Measurements from ENCODE around the gene DAB1. TPM values are rescaled to one million over a fixed set of nuclear protein-coding genes. Genes with fewer than 3 reads are reported as not detected.
"Not testable (repeated sequence)": the region's sequence is repeated elsewhere in the genome, so short reads cannot be mapped to it uniquely, and the experiment has no call there.

The DAB1 gene
- total RNA-seq, 1 donor from 2014 or later: not detected

GRCh38 chr1:57357462-57357861 is 66.4 kb downstream of the DAB1 start:
- no peak for DNase-seq

DNA sequence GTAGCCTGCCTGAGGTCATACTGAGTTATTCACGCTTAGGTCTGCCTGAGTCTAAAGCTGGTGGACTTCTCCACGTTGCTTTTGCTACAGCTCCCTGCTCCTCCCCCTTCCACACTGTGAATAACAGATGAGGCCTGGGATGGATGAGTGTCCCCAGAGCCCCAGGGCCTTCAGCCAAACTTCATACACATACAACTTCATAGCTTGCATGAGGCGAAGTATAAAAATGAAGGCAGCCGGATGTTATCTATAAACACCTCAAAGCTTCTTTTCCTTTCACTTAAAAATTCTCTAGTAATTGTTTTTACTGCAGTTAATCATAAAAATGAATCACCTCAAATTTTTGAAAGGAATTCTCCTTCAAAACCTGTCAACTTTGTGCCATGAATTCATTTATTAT is 70.2 kb downstream of the DAB1 start:
- DNase-seq: no peak

GRCh38 chr1:57350610-57351009 is 73.2 kb downstream of the DAB1 start:
- no peak for DNase-seq

DNA sequence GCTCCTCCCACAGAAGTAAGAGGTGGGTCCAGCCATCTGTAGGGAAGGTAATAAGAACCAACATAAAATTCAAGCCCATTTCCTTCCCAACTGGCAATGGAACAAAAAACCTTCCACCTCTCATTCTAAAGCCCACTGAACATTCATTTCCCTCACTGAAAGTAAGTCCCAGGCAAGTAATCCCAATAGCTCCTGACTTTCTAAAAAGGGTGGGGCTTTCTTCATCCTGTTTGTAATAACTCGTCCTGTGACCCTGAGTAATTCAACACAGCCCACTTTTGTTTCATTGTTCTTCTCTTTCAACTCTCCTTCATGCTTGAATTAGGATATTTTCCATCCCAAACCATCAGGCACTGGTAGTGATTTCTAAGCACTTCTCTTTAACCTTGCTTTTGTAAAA is 74.9 kb downstream of the DAB1 start:
- no peak for DNase-seq

DNA sequence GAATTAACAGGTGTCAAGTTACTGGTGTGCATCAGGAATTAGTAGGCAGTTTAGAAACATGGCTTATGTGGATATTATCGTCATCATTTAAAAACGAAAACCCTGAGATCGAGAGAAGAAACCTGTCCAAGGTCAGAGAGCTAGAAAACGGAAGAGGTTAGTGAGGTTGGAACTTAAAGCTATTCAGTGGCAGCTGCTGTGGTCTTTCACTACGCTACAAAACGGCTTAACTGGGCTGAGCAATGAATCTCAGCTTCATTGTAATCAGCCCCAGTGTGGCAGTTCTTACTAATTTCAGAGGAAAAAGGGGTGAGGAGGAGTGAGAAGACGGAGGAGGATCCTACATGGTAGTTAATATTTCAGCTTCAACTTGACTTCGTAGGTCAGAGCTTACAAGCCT is 77.9 kb downstream of the DAB1 start:
- DNase-seq: no peak

GRCh38 chr1:57344265-57344664 is 79.6 kb downstream of the DAB1 start:
- no peak for DNase-seq

DNA sequence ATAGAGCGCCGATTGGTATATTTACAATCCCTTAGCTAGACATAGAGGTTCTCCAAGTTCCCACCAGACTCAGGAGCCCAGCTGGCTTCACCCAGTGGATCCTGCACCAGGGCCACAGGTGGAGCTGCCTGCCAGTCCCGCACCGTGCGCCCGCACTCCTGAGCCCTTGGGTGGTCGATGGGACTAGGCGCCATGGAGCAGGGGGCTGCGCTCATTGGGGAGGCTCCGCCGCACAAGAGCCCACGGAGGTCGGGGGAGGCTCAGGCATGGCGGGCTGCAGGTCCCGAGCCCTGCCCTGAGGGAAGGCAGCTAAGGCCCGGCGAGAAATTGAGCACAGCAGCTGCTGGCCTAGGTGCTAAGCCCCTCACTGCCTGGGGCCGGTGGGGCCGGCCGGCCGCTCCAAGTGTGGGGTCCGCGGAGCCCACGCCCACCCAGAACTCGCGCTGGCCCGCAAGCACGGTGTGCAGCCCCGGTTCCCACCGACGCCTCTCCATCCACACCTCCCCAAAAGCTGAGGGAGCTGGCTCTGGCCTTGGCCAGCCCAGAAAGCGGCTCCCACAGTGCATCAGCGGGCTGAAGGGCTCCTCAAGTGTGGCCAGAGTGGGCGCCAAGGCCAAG is 80.5 kb downstream of the DAB1 start:
- DNase-seq: not testable (repeated sequence)

DNA sequence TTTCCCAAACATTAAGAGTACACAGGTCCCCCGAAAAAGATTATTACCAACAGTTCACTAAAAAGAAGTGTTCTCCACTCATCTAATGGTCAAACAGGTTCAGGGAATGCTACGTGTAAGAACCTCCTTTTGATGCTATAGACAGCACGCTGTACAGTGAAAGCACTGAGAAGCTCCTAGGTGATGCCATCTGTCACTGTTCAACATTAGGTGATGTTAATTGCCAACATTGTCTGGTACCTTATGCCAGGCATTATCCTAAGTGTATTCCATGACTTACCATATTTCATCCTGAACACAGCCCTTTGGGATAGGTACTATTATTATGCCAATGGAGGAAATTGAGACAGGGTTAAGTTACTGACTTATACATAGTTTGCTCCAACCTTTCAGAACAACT is 82.1 kb downstream of the DAB1 start:
- DNase-seq: no peak

DNA sequence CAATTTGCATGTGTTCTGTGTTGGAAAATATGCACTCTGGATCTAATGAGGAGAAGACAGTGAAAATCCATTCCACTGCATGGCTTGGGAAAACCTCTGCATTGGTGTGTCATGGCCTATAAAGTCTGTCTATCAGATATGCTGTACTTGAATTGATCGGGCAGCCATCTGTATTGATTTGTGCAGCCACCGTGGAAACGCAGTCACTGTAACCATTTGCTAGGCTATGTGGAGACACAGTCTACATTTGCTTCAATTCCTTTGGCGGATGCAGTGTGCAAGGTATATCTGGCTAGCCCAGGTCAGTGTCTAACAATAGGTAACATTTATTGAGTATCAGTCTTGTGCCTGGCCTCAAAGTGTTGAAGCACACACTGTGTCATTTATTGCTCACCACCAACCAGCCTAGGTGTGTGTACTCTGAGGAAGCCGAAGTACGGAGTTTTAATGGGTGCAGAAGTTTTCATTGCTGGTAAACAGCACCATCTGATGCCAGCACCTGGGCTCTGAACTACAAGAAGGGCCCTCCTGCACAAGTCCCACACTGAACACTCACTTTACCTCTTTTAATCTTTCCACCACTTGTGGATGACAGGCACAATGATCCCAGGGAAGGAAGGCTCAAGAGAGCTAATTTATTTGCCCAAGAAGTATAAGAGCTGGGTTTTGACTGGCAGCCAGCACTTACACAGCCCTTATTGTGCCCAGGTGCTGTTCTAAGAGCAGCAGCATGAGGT is 83.4 kb downstream of the DAB1 start:
- DNase-seq: no peak

GRCh38 chr1:57337623-57338022 is 86.2 kb downstream of the DAB1 start:
- DNase-seq: no peak

DNA sequence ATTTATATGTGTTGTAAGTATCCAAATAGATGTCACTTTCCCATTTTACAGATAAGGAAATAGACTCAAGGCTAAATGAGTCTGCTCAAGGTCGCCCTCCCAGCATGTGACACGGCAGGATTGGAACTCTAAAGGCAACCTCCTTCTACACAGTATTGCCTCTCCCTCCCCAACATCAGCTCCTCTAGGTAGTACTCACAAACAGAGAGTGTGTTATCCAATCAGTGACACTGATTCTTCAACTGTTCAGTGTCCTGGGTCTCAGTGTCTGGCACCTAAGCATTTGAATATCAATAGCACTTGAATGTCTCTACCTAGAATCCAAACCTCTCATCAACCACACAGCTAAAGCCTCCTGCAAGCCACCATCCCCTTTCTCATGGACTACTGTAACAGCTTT is 87.1 kb downstream of the DAB1 start:
- DNase-seq: no peak

DNA sequence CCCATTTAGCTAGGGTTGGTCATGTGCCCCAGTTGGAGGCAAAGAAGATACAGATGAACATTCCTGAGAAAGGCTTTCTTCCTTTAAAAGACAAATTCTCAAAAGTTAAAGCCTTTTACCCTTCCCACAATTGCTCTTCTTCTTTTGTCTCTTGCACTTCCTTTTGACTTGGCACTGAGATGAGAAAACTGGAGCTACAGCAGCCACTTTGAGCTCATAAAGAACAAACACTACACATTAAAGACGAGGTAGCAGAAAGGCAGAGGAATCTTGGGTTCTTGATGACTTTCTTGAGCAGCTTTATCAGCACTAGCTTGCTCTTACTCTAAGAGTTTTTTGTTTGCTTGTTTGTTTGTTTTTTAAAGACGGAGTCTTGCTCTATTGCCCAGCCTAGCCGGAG is 92.2 kb downstream of the DAB1 start:
- no peak for DNase-seq

DNA sequence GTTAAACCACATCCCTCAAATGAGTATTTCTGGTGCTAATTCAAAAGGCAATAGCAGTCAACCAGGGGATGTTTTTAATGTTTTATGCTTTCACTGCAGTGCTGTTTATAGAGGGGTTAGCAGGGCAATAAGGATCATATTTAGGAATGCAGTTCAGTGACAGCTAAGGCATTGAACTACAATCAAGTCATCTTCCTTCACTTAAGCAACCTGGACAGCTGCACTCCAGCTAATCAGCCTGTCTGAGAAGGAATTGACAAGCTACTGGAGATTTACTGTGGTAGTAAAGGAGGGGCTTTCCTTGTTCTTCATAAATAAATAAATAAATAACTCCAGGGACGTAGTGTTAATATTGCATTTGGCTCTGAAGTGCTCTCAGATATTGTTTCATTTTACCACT is 93.9 kb downstream of the DAB1 start:
- no peak for DNase-seq

GRCh38 chr1:57329001-57329527 is 94.8 kb downstream of the DAB1 start:
- no peak for DNase-seq

DNA sequence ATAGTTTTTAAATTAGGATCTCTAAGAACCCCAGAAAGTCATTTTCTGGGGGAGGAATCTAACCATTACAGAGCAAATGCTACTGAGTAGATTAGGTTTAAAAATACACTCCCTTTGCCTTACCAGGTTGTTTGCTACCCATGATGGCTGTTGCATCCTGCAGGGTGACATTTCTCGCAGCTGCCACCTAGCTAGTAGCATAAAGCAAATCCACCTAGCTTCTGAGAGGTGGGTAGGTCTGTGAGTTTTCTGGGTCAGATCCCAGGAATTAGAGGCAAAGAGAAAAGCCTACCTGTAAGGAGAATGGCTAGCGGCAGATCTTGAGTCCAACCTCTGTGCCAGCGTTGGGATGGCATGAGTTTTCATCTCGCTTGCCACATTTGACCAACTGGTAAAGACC is 95.9 kb downstream of the DAB1 start:
- no peak for DNase-seq

DNA sequence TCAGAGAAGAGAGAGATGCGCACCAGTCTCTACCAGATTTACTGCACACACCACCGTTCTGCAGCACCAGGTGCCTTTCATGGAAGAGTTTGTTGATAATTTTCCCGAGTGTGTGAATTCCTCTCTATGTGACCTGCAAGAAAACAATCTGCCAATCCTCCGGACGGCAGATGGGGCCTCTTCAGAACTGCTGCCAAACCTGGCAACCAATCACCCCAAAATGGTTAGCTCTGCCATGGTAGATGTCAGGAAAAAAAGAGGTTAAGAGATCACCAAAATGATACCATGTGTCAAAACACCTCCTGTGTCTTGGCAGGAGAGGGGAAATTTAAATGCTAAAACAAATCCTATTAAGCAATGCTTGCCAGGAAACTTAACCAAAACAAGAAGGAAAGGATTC is 96.5 kb downstream of the DAB1 start:
- no peak for DNase-seq

GRCh38 chr1:57325536-57325935 is 98.3 kb downstream of the DAB1 start:
- no peak for DNase-seq

- no peak for DNase-seq
These were observed 98.7 kb downstream of the DAB1 start for GRCh38 chr1:57325117-57325516.

GRCh38 chr1:57324388-57324787 is 99.5 kb downstream of the DAB1 start:
- no peak for DNase-seq

- no peak for DNase-seq
These were observed 102.1 kb downstream of the DAB1 start for GRCh38 chr1:57321776-57322175.

- DNase-seq: no peak
These were observed 104.1 kb downstream of the DAB1 start for GRCh38 chr1:57319791-57320190.

DNA sequence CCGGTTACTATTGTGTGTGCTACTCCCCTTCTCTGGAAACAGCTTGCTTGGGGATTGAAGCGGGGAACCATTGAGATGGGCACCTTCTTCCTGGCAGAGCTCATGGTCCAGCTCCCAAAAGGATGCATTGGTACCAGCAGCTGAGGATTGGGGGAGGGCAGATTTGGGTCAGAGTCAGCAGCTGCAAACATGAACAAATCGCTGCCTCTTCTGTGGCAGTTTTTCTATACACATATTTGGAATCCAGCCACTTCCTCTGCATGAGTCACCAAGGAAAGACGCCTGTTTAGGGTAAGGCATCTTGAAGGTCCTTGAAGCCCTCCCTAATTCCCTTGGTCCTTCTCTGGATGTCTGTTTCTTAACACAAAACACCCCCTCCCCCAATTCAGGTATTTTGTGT is 104.7 kb downstream of the DAB1 start:
- no peak for DNase-seq

- no peak for DNase-seq
These were observed 107.0 kb downstream of the DAB1 start for GRCh38 chr1:57316861-57317260.

DNA sequence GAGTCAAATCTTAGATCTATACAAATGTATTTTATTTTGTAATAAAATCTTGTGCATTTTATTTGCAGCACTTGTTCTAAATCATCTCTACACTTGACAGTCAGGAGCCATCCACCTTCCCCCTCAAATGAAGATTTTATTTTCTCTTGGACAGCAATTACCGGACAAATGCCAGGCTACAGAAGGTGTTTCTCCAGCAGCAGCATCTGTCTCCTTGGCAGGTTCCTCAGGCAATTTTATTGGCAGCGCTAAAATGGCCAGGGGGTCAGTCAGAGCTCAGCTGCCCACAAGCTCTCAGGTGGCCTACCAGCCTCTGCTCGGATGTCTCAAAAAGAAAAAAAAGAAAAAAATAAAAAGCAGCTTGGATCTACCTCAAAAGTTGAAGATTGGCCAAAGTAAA is 107.6 kb downstream of the DAB1 start:
- no peak for DNase-seq

GRCh38 chr1:57312869-57313268 is 111.0 kb downstream of the DAB1 start:
- DNase-seq: no peak
